WTC11 (cell line): ENCODE data around the gene ZBTB20. TPM values are rescaled to one million over a fixed set of nuclear protein-coding genes. Genes with fewer than 3 reads are reported as not detected.

ENCODE experiments used
- ATAC-seq: fragments of 200-7000 bp; cut with Tn5 transposase; 2 replicates; pipeline ENCODE4 v1.10.0; 2021; ENCODE audit warnings: mild to moderate bottlenecking, moderate library complexity
- CTCF ChIA-PET: fragments of 300-600 bp; sonication (Branson Sonifier 250); formaldehyde crosslinking; loops from one replicate; lab custom pipeline; 2021; ENCODE audit warnings: antibody characterized with exemption; lab: Charles Lee
- POLR2A ChIA-PET: fragments of 350-600 bp; sonication (Branson Sonifier 250); formaldehyde crosslinking; loops from one replicate; lab custom pipeline; 2021; ENCODE audit warnings: antibody characterized with exemption; lab: Charles Lee
- DNase-seq: peaks from one replicate; pipeline ENCODE4 v3.0.0; 2021; ENCODE audit warnings: low spot score
- H3K27ac Mint-ChIP-seq: 2 replicates; pipeline ENCODE4 v1.8.0; 2021; ENCODE audit warnings: mixed read lengths
- H3K27me3 Mint-ChIP-seq: 2 replicates; pipeline ENCODE4 v1.8.0; 2021; ENCODE audit warnings: low read depth, mild to moderate bottlenecking, moderate library complexity, mixed read lengths
- H3K36me3 Mint-ChIP-seq: 2 replicates; pipeline ENCODE4 v1.8.0; 2021; ENCODE audit warnings: mixed read lengths
- H3K4me1 Mint-ChIP-seq: 2 replicates; pipeline ENCODE4 v1.8.0; 2022; ENCODE audit warnings: mixed read lengths
- H3K4me3 Mint-ChIP-seq: 2 replicates; pipeline ENCODE4 v1.8.0; 2021; ENCODE audit warnings: mild to moderate bottlenecking, moderate library complexity, mixed read lengths
- H3K9me3 Mint-ChIP-seq: 2 replicates; pipeline ENCODE4 v1.8.0; 2021; ENCODE audit warnings: mixed read lengths
- CBFB ChIP-seq: sonication (generic); formaldehyde crosslinking; IDR thresholded peaks from 2 replicates; pipeline ENCODE4 v1.8.1; 2022; ENCODE audit warnings: mild to moderate bottlenecking, low read depth, missing genetic modification reagents
- CREB1 ChIP-seq: sonication (generic); formaldehyde crosslinking; IDR thresholded peaks from 2 replicates; pipeline ENCODE4 v1.8.0; 2023; ENCODE audit warnings: mild to moderate bottlenecking, missing genetic modification reagents
- ELF4 ChIP-seq: sonication (generic); formaldehyde crosslinking; IDR thresholded peaks from 2 replicates; pipeline ENCODE4 v1.8.1; 2022; ENCODE audit warnings: low read depth, mild to moderate bottlenecking, moderate library complexity, missing genetic modification reagents
- ESRRA ChIP-seq: sonication (generic); formaldehyde crosslinking; IDR thresholded peaks from 2 replicates; pipeline ENCODE4 v1.8.1; 2022; ENCODE audit warnings: mild to moderate bottlenecking, missing genetic modification reagents, borderline replicate concordance
- FOXJ3 ChIP-seq: sonication (generic); formaldehyde crosslinking; IDR thresholded peaks from 2 replicates; pipeline ENCODE4 v1.9.0; 2021; ENCODE audit warnings: missing genetic modification reagents, mild to moderate bottlenecking, borderline replicate concordance
- FOXK1 ChIP-seq: sonication (generic); formaldehyde crosslinking; IDR thresholded peaks from 2 replicates; pipeline ENCODE4 v1.8.0; 2022; ENCODE audit warnings: mild to moderate bottlenecking, moderate library complexity, missing genetic modification reagents
- FOXP1 ChIP-seq: sonication (generic); formaldehyde crosslinking; IDR thresholded peaks from 2 replicates; pipeline ENCODE4 v1.8.0; 2022; ENCODE audit warnings: missing genetic modification reagents, mild to moderate bottlenecking, moderate library complexity, borderline replicate concordance
- GTF2I ChIP-seq: fragments of 250-450 bp; sonication (Bioruptor Pico); conservative IDR thresholded peaks from 2 replicates; pipeline ENCODE4 v1.4.0; 2021; ENCODE audit warnings: mild to moderate bottlenecking
- KAT7 ChIP-seq: sonication (generic); formaldehyde crosslinking; IDR thresholded peaks from 2 replicates; pipeline ENCODE4 v1.8.1; 2023; ENCODE audit warnings: missing genetic modification reagents, mild to moderate bottlenecking, borderline replicate concordance
- NR2C2 ChIP-seq: sonication (generic); formaldehyde crosslinking; IDR thresholded peaks from 2 replicates; pipeline ENCODE4 v1.8.0; 2022; ENCODE audit warnings: mild to moderate bottlenecking, missing genetic modification reagents
- SMAD3 ChIP-seq: sonication (generic); formaldehyde crosslinking; IDR thresholded peaks from 2 replicates; pipeline ENCODE4 v1.8.0; 2022; ENCODE audit warnings: missing genetic modification reagents, mild to moderate bottlenecking, borderline replicate concordance
- SP1 ChIP-seq: sonication (generic); formaldehyde crosslinking; conservative IDR thresholded peaks from 2 replicates; pipeline ENCODE4 v1.8.1; 2022; ENCODE audit warnings: missing genetic modification reagents
- TEAD1 ChIP-seq: sonication (generic); formaldehyde crosslinking; IDR thresholded peaks from 2 replicates; pipeline ENCODE4 v1.8.0; 2022; ENCODE audit warnings: mild to moderate bottlenecking, missing genetic modification reagents
- ZNF138 ChIP-seq: sonication (generic); formaldehyde crosslinking; conservative IDR thresholded peaks from 2 replicates; pipeline ENCODE4 v1.8.1; 2022; ENCODE audit warnings: mild to moderate bottlenecking, moderate library complexity, missing genetic modification reagents
- ZNF263 ChIP-seq: sonication (generic); formaldehyde crosslinking; IDR thresholded peaks from 2 replicates; pipeline ENCODE4 v1.8.1; 2022; ENCODE audit warnings: low read depth, mild to moderate bottlenecking, moderate library complexity, missing genetic modification reagents
- ZNF671 ChIP-seq: fragments of 250-450 bp; sonication (Bioruptor Pico); IDR thresholded peaks from 2 replicates; pipeline ENCODE4 v1.8.0; 2021; ENCODE audit warnings: mild to moderate bottlenecking
- total RNA-seq: library from RNA; stranded (reverse); gene quantifications from 3 replicates; pipeline ENCODE4 v1.2.3, GENCODE V29; 2021
- TF ChIP-seq, protein P1 (sequence below): sonication (generic); formaldehyde crosslinking; IDR thresholded peaks from 2 replicates; pipeline ENCODE4 v1.8.0; 2022; ENCODE audit warnings: mild to moderate bottlenecking, missing genetic modification reagents
- TF ChIP-seq, protein P2 (sequence below): sonication (generic); formaldehyde crosslinking; IDR thresholded peaks from 2 replicates; pipeline ENCODE4 v1.8.1; 2023; ENCODE audit warnings: mild to moderate bottlenecking, missing genetic modification reagents
- TF ChIP-seq, protein P3 (sequence below): sonication (generic); formaldehyde crosslinking; IDR thresholded peaks from 2 replicates; pipeline ENCODE4 v1.8.0; 2023; ENCODE audit warnings: missing genetic modification reagents
- TF ChIP-seq, protein P4 (sequence below): fragments of 250-450 bp; sonication (Bioruptor Pico); IDR thresholded peaks from 2 replicates; pipeline ENCODE4 v2.1.2; 2022; ENCODE audit warnings: mild to moderate bottlenecking, moderate library complexity
- TF ChIP-seq, protein P5 (sequence below): sonication (generic); formaldehyde crosslinking; IDR thresholded peaks from 2 replicates; pipeline ENCODE4 v1.8.1; 2023; ENCODE audit warnings: mild to moderate bottlenecking, missing genetic modification reagents, moderate library complexity
- TF ChIP-seq, protein P6 (sequence below): sonication (generic); formaldehyde crosslinking; IDR thresholded peaks from 2 replicates; pipeline ENCODE4 v1.8.1; 2022; ENCODE audit warnings: low read depth, mild to moderate bottlenecking, moderate library complexity, missing genetic modification reagents, borderline replicate concordance
- TF ChIP-seq, protein P7 (sequence below): sonication (generic); formaldehyde crosslinking; IDR thresholded peaks from 2 replicates; pipeline ENCODE4 v1.8.1; 2022; ENCODE audit warnings: mild to moderate bottlenecking, missing genetic modification reagents, moderate library complexity, borderline replicate concordance

ZBTB20 gene
- total RNA-seq, 1 experiment from 2014 or later: 1.5 TPM

DNA sequence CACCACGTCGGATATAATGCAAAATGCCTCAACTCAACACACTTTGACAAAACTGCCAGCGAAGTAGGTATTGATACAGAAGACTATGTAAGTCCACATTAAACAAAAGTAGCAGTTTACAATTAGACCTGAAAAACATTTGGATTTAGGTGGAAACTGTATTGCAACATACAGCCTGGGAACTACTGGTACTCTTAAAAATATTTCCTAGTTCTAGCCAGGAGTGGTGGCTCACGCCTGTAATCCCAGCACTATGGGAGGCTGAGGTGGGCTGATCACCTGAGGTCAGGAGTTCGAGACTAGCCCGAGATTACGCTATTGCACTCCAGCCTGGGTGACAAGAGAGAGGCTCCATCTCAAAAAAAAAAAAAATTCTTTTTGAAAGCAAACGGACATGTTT, 246.2 kb downstream of the ZBTB20 start (continued):
- TF ChIP-seq ZNF138 (CRISPR knock-in tag): no peak
- TF ChIP-seq GTF2I (CRISPR knock-in tag): no peak
- TF ChIP-seq, protein P1, sequence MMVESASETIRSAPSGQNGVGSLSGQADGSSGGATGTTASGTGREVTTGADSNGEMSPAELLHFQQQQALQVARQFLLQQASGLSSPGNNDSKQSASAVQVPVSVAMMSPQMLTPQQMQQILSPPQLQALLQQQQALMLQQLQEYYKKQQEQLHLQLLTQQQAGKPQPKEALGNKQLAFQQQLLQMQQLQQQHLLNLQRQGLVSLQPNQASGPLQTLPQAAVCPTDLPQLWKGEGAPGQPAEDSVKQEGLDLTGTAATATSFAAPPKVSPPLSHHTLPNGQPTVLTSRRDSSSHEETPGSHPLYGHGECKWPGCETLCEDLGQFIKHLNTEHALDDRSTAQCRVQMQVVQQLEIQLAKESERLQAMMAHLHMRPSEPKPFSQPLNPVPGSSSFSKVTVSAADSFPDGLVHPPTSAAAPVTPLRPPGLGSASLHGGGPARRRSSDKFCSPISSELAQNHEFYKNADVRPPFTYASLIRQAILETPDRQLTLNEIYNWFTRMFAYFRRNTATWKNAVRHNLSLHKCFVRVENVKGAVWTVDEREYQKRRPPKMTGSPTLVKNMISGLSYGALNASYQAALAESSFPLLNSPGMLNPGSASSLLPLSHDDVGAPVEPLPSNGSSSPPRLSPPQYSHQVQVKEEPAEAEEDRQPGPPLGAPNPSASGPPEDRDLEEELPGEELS (CRISPR knock-in tag): no peak
- no peak for TF ChIP-seq ZNF671 (CRISPR knock-in tag)
- TF ChIP-seq FOXJ3 (CRISPR knock-in tag): no peak
- TF ChIP-seq SMAD3 (CRISPR knock-in tag): no peak
- TF ChIP-seq ESRRA (CRISPR knock-in tag): no peak
- TF ChIP-seq, protein P2, sequence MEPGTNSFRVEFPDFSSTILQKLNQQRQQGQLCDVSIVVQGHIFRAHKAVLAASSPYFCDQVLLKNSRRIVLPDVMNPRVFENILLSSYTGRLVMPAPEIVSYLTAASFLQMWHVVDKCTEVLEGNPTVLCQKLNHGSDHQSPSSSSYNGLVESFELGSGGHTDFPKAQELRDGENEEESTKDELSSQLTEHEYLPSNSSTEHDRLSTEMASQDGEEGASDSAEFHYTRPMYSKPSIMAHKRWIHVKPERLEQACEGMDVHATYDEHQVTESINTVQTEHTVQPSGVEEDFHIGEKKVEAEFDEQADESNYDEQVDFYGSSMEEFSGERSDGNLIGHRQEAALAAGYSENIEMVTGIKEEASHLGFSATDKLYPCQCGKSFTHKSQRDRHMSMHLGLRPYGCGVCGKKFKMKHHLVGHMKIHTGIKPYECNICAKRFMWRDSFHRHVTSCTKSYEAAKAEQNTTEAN (CRISPR knock-in tag): no peak

DNA sequence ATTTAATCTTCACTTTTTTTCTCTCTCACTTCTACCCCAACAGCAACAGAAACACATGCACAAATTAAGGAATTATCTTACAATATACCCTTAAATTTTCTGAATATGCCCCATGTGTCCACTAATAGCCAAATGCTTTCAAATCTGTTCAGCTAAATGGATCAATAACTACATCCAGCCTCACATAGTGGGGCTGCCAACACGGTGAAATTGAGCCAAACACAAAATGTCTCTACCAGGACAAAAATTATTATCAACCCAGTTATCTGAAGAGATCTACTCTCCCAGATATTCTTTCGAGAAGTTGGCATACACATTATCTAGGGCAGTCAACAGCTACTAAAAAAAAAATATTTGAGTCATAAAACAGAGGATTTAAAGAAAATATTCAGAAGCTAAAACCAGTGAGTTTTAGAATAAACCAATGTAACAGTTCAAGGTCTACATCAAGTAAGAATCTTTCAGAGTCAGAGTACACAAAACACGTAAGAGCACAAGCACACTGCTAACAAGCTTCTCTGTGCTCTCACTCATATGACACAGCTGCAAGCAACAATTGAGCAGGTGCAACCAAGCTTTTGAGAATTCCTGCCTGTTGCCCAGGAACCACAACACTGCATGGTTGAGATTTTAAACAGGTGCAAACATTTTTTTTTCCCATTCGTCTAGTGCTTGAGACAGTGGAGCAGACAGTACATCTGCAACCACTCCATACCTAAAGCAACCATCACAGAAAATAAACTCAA, 247.7 kb downstream of the ZBTB20 start:
- POLR2A ChIA-PET: no interaction called here
- H3K27me3 Mint-ChIP-seq: peaks cover 48% of the 10 kb centered on the region

DNA sequence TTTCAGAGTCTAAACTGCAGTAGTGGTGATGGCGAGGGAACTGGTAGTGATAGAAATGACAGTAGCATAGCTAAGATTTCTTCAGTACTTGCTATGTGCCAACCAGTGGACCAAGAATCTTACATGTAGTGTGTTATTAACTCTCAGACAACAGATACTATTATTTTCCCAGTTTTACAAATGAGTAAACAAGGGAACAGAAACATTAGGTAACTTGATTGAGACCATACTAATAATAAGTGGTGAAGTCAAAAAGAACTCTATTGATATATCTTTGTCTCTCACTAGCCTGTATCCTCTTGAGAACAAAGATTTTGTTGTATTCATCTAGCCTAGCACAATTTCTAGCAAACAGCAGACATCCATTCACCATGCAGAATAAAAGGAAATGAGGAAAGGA, 250.1 kb downstream of the ZBTB20 start:
- DNase-seq: no peak
- no peak overlapping the region for H3K27ac Mint-ChIP-seq
- no peak for ATAC-seq
- H3K4me1 Mint-ChIP-seq: peaks cover 3% of the 10 kb centered on the region; the same call in 1 of the 2 replicates
- ChIA-PET POLR2A (no interaction called here), CTCF (interaction anchor here (0.6 kb wide), 1 partner anchor 751 kb away, joined by 3 read pairs; no protein-coding TSS in a partner anchor)
- no peak overlapping the region for H3K4me3 Mint-ChIP-seq
- H3K36me3 Mint-ChIP-seq: no peaks in the 10 kb centered on the region
- H3K9me3 Mint-ChIP-seq: no peaks in the 10 kb centered on the region
- peaks cover 26% of the 10 kb centered on the region for H3K27me3 Mint-ChIP-seq
- no peak for TF ChIP-seq ZNF263 (CRISPR knock-in tag)
- TF ChIP-seq, protein P3, sequence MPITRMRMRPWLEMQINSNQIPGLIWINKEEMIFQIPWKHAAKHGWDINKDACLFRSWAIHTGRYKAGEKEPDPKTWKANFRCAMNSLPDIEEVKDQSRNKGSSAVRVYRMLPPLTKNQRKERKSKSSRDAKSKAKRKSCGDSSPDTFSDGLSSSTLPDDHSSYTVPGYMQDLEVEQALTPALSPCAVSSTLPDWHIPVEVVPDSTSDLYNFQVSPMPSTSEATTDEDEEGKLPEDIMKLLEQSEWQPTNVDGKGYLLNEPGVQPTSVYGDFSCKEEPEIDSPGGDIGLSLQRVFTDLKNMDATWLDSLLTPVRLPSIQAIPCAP: no peak
- TF ChIP-seq FOXP1 (CRISPR knock-in tag): no peak
- no peak for TF ChIP-seq ESRRA (CRISPR knock-in tag)
- TF ChIP-seq KAT7: no peak
- TF ChIP-seq CBFB (CRISPR knock-in tag): no peak
- TF ChIP-seq NR2C2 (CRISPR knock-in tag): no peak
- TF ChIP-seq SMAD3 (CRISPR knock-in tag): no peak
- TF ChIP-seq, protein P4, sequence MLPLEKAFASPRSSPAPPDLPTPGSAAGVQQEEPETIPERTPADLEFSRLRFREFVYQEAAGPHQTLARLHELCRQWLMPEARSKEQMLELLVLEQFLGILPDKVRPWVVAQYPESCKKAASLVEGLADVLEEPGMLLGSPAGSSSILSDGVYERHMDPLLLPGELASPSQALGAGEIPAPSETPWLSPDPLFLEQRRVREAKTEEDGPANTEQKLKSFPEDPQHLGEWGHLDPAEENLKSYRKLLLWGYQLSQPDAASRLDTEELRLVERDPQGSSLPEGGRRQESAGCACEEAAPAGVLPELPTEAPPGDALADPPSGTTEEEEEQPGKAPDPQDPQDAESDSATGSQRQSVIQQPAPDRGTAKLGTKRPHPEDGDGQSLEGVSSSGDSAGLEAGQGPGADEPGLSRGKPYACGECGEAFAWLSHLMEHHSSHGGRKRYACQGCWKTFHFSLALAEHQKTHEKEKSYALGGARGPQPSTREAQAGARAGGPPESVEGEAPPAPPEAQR: no peak
- TF ChIP-seq FOXK1: no peak
- no peak for TF ChIP-seq TEAD1 (CRISPR knock-in tag)
- no peak for TF ChIP-seq CREB1 (CRISPR knock-in tag)
- TF ChIP-seq ELF4 (CRISPR knock-in tag): no peak
- TF ChIP-seq, protein P5, sequence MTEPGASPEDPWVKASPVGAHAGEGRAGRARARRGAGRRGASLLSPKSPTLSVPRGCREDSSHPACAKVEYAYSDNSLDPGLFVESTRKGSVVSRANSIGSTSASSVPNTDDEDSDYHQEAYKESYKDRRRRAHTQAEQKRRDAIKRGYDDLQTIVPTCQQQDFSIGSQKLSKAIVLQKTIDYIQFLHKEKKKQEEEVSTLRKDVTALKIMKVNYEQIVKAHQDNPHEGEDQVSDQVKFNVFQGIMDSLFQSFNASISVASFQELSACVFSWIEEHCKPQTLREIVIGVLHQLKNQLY (CRISPR knock-in tag): no peak

More for the DNA sequence above, 247.7 kb downstream of the ZBTB20 start:
- Mint-ChIP-seq H3K36me3 (no peaks in the 10 kb centered on the region), H3K4me1 (peaks cover 15% of the 10 kb centered on the region), H3K27ac (no peak overlapping the region), H3K9me3 (no peaks in the 10 kb centered on the region), H3K4me3 (no peak overlapping the region)
- DNase-seq (no peak), ATAC-seq (peak; percentile 33; the same call in 1 of the 2 replicates)
- TF ChIP-seq, protein P6, sequence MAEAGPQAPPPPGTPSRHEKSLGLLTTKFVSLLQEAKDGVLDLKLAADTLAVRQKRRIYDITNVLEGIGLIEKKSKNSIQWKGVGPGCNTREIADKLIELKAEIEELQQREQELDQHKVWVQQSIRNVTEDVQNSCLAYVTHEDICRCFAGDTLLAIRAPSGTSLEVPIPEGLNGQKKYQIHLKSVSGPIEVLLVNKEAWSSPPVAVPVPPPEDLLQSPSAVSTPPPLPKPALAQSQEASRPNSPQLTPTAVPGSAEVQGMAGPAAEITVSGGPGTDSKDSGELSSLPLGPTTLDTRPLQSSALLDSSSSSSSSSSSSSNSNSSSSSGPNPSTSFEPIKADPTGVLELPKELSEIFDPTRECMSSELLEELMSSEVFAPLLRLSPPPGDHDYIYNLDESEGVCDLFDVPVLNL (CRISPR knock-in tag): no peak
- no peak for TF ChIP-seq SP1
- TF ChIP-seq, protein P7, sequence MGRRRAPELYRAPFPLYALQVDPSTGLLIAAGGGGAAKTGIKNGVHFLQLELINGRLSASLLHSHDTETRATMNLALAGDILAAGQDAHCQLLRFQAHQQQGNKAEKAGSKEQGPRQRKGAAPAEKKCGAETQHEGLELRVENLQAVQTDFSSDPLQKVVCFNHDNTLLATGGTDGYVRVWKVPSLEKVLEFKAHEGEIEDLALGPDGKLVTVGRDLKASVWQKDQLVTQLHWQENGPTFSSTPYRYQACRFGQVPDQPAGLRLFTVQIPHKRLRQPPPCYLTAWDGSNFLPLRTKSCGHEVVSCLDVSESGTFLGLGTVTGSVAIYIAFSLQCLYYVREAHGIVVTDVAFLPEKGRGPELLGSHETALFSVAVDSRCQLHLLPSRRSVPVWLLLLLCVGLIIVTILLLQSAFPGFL (CRISPR knock-in tag): no peak
- CTCF ChIA-PET: no interaction called here
